SIG-M5 (cell line): Measurements from ENCODE around the gene TBXAS1.

Experiments used
- DNase-seq: peaks from one replicate; lab custom pipeline; 2025; lab: John Stamatoyannopoulos, UW

Gene TBXAS1

DNA sequence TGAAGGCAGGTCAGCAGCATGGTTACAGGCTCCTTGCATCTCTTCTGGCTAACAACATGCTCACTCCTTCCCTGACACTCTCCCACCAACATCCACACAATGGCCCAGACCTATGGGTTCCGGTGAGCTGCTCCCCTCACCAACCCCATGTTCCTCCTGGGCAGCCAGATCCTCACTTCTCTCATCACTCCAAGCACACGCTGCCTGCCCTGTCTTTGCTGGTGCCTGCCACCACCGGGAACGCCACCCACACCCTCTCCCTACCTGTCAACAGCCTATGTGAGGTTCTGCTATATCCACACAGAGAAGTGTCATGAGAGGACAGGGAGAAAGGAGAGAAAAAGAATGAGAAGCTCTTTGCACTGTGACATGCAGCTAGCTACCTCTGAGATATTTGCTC, 219.1 kb downstream of the TBXAS1 start:
- DNase-seq: no peak

DNA sequence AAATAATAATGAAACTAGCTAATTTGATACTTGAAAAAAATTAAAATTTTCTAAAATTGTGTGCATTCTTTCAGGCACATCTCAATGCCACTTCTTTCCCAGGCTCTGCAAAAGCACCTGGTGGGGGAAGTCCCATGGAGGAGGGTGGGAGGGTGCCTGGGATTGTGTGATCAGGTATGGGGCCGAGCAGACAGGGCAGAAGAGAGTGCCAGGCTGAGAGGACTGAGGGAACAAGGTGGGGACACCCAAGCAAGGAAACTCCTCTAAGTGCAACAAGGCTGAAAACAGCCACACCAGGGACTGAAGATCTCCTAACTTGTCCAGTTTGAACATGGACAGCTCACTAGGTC, 219.9 kb downstream of the TBXAS1 start:
- no peak for DNase-seq

DNA sequence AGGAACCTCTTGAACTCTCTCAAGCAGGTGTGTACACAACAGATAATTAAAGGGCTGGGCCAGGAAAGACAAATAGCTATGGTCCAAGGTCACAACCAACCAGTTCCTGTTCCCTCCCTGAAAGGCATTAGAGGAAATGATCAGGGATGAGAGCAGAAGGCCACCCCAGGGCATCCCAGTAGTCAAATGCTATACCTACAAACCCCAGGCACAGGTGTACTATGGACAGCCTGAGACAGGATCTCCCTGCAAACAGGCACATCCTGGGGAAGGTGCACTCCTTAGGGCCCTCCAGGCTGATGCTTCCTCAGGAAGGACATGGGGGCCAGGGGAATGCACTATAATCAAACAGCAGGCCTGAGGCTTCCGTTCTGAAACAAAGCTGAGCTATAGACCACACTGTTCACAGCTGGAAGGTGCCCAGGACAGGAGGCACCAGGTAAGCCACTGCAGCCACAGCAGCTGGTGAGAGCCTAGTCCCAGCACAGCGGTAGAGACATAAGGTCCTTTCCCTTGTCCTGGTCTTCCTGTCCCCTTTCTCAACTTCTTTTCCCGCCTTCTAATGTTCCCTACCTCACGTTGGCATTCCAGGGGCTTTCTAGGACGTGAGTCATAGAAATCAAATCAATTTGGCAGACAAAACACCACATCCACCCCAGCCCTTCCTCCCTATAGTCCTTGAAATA, 220.4 kb downstream of the TBXAS1 start:
- no peak for DNase-seq

DNA sequence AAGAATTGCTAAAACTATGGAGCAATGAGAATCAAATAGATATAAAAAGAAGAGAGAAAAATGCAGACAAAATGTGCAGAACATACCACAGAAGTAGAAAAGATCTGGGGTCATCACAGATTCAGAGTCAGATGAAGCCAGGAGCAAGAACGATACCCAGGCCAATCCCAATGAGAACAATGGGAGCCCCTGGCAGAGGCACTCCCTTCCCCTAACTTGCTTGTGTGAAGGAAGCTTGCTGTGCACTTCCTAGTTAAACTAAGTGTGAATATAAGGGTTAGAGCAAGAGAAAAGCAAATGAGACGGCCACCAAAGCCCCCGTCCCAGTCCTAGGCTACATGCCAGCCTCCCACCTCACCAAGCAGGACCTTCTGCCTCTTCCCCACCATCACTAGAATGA, 221.0 kb downstream of the TBXAS1 start:
- no peak for DNase-seq

DNA sequence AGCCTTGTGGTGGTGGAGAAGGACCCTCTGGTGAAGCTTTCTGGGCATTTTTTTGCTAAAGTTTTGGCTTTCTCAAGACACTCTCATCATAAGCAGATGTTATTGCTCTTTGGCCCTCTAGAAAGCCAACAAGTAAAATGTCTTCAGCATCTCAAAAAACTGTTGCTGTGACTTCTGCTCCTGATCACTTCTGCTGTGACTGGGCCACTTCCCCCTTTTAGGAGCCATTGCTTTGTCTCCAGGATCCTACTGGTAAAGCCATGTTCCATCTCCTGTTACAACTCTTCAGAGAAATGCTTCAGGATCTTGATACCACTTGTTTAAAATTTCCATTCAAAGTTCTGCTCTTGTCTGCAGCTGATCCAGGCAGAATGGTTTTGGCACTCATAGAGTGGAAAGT, 222.8 kb downstream of the TBXAS1 start:
- no peak for DNase-seq

DNA sequence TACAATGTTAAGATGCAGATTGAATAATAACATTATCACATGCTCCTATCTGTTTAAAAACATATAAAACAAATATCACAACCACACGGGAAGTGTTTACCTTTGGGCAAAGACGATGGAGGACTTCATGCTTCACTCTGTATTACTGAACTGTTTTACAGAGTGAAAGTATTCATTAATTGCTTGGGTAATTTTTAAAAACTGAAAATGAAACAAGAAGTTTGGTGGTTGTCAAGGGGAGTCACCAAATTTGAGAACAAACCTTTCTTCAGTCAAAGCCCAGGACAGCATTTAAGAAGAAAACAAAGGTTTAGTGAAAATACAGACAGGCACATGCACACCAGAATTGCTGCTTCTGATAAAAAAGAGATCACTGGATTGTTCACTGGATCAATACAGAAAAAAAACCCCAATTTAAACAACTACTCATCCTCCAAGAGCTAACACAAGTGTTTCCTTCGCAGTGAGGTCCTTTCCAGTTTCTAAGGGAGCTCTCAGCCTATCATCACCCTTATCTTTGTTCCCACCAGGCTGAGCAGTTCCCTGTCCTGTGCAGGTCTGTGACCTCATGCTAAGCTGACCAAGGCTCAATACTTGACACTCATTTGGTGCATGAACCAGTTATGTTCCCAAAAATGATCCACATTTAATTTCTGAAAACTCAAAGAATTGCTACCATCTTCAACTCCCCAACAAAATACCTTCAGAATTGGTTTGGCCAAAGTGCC, 224.9 kb downstream of the TBXAS1 start:
- DNase-seq: no peak

DNA sequence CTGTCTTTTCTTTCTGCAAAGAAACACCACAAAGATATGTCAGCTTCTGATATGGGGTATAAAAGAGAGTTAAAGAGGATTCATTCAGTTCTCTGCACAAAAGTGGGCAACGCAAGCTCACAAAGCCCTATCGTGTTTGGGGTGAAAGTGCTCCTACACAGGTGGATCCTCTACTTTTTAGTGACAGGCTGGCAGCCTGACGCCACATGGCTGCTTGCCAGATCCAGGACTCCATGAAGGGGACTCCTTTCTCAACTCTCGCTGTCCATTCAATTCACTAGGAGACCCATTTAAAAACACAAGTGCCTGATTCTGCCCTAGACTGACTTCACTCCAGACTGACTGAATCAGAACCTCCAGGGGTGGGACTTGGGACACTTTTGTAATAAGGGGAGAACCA, 225.7 kb downstream of the TBXAS1 start:
- DNase-seq: no peak

DNA sequence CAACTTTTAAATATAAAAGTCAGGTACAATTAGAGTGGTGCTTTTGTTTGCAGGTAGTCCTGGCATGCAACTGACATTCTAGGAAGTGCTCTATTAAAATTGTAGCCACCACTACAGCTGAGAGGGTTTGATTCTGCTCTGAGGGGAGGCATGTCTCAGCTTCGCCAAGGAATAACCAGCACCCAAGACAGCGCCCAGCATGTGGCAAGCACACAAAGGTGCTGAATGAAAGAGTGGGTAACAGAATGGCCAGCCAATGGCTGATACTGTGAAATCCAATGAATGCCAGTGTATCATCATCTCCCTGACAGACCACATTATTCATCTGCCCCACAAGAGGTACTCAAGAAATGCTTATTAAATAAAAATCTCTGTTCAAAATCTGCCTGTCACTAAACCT, 226.8 kb downstream of the TBXAS1 start:
- DNase-seq: no peak

DNA sequence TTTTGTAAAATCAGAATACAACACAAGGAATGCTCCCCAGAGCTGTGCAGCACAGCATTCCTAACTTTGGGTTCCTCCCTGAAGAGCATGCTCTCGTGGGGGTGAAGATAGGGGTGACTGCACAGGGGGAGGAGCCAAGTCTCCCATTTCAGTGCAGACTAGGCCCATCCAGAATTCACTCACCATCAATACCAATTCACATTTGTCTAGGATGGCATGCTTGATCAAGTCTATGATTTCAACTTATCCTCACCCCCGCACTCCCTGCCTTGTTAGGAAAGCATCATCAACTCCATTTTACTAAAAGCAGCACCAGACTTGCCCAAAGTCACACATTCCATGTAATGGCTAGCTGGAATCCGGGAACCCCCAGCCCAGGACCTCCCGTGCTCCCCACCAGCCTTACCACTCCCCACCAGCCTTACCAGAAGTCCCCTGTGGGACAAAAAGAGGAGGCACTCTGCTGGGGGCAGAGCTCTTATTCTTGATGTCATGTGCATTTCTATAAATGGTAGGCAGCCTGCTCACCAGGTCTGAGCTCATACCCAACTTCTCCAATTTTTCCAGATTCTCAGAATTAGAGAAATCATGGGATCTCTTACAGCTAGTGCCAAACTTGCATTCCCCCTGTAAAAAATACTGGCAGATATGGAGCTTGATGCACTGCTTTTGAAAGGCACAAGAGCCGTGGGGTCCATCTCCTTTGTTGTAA, 227.5 kb downstream of the TBXAS1 start:
- DNase-seq: no peak

DNA sequence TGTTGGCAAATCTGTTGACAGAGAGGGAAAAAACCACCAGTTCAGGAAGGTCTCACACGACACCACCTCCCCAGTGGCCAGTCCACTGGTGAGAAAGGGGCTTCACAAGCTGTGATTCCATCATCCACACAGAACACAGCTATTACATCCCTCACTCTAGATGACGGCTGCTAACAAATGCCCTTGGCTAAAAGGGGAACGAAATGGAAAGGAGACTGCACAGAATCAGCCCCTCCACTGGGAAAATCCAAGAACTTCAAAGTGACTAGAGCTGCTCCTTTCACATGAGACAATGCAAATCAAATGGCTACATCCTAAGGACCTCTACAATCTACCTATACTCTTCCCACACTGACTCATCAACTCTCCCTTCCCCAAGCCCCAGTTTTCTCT, 228.1 kb downstream of the TBXAS1 start:
- DNase-seq: no peak

DNA sequence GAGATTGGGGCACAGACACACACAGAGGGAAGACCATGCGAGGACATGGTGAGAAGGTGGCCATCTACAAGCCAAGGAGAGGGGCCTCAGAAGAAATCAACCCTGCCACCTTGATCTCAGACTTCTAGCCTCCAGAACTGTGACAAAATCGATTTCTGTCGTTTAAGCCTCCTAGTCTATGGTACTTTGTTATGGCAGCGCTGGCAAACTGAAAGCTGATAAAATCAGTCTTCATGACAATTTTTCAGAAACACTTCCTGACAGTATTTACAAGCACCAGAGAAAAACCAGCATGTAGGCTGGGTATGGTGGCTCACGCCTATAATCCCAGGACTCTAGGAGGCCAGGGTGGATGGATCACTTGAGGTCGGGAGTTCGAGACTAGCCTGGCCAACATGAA, 229.5 kb downstream of the TBXAS1 start:
- DNase-seq: no peak

DNA sequence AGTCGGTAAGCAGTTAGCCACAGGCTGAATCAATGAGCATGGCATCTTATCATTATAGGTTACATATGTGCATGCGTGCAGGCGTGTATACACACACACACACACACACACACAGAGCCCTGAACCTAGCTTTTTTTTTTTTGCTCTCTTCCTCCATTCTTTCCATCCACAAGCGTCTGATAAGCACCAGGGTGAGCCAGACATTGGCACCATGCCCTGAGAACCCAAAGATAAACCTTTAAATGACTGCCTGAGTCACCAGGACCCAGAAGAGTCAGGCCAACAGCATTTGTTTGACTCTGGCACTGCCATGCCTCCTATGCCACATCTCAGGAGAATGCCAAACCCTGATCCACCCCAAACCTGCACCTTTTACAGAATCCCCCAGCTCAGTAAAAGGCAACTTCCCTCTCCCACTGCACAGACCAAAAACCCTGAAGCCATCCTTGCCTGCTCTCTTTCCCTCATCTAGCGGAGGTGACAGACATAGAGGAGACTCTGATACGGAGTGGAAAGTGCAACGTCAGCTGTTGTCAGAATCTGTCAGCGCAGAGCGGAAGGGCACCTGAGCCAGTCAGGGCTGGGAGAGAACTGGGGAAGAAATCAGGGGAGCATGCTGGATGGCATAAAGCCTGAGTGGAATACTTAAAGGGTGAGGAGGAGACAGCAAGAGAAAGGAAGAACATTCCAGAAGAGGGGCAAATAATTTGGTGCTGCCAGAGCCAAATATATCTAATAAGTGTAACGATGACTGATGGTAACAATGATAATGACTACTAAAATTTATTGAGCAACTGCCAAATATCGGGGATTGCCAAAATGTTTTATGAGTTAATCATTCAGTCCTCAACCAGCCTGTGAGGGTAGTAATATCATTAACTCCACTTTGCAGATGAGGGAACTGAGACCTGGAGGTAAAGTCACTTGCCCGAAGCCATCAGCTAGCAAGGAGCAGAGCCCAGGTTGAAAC, 230.5 kb downstream of the TBXAS1 start:
- no peak for DNase-seq

DNA sequence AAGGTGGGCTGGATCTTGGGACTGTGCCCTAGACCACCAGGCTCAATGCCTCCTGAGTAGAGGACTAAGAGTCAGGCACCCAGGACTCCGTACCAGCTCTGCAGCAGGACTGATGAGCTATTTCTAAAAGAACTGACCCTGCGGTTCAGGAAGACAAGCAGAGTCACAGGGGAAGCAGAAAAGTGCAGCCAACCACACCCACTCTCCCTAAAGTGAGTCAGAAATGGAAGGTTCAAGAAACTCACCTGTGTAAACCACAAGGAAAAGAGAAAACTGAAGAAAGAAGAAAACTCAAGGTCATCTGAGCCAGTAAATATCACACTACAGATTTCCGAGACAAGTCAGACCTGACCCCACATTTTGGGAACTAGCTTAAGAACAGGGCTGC, 231.2 kb downstream of the TBXAS1 start:
- DNase-seq: no peak

DNA sequence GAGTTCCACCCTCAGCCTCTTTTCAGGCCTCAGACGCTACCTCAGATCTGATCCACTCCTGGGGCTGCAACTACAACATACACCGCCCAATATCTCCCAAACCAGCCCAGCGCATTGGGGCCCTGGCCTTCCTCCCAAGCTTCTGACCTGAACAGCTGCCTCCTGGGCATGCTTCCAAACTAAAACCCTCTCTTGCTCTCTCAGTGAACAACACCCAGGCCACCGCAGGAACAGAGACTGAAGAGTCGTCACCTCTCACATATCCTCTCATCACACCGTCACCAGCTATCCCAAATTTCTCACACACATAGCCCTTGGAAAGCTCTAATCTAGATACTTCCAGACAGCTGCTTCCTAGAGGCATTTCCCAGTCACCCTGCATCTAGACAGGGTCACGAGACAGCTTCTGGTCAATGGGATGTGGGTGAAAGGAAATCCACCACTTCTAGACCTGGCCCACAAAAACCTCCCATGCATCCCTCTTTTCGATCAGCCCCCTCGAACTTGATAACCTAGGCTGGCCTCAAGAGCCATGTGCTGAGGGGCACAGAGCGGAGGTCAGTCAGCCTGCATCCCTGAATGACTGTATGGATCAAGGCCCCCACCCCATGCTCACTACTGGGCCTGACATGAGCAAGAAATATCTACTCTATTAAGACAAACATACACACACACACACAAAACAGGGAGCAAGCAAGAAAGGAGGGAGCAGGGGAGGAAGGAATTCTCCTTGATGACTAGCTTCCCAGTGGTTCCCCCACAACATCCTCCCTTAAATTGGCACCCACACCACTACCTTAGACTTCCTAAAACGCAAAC, 231.9 kb downstream of the TBXAS1 start:
- no peak for DNase-seq

DNA sequence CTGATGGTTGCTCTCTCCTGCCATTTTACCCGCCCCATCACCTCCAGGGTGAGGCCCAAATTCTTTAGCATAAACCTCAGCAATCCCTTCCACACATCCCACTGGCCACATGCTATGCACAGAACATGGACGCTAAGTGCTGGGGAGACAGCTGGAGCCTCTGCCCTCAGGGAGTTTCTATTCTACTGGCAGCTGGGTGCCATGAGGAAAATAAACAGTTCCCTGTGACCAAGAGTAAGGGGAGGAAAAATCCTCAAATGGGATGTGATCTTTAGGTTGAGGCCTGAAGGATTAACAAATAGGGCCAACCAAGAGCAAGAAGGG, 232.5 kb downstream of the TBXAS1 start:
- DNase-seq: no peak

DNA sequence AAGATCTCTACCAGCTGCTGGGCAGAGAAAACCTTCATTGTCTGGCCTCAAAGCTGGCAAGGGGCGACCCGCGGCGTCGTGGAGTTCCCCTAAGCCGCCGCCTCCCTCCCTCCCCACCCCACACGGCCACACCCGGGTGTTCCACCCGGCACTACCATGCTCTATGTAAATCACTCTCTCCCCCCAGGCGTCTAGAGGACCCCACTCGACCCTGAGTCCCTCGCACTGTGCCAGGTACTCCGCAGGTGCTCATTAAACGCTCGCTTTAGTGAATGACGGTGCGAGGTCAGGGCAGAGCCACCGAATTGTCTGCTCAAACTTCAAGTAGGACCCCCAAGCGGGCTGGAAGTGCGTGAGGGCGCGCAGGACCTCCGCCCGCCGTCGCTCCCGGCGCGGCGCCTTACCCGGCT, 233.1 kb downstream of the TBXAS1 start:
- DNase-seq: no peak

DNA sequence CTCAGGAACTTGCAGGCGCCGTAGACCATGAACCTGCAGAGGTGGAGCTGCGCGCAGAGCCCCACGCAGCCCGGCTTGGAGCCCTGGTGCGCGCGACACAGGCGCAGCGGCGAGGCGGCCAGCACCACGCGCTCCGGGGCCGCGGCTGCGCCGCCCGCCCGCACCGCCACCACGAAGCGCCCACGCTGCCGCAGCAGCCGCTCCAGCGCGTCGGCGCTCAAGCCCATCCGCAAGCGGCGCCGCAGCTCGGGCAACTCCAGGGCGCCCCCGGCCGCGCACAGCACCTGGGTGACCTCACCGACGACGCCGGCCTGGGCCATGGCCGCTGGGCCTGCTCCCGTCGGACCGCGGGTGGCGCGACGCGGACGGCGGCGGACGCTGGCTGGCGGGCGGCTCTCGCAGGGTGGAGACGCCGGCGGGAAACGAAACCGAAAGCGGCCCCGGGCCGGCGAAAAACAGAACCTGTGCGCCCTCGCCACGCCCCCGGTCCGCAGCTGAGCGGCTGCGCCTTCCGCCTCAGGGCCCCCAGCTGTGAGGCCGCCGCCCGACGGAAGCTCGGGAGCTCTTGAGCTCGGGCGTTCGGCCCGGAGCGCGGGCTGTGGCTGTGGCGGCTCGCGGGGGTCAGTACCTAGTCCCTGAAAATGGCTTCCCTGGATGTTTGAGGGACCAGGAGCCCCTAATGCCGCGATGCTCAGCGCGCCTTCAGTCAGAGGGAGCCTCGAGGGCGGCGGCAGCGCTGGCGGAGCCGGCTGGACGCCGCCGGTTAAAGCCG, 233.7 kb downstream of the TBXAS1 start, which contains the start of gene PARP12:
TSS of gene PARP12 (minus strand) at position 424 of the 772 bp plus-strand sequence. CDS start at position 320, 104 bp downstream.
- DNase-seq: no peak

DNA sequence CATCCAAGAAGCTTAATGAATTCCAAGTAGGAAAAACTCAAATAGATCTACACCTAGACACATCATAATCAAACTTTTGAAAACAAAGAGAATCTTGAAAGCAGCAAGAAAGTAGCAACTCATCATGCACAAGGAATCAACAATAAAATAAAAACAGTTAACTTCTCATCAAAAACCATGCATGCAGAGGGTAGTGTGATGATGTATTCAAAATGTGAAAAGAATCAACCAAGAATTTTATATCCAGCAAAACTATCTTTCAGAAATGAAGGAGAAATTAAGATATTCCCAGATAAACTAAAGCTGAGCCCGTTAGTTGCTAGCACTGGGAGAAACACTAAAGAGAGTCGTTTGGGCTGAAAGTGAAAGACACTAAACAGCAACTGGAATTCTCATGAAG, 238.0 kb downstream of the TBXAS1 start:
- no peak for DNase-seq

DNA sequence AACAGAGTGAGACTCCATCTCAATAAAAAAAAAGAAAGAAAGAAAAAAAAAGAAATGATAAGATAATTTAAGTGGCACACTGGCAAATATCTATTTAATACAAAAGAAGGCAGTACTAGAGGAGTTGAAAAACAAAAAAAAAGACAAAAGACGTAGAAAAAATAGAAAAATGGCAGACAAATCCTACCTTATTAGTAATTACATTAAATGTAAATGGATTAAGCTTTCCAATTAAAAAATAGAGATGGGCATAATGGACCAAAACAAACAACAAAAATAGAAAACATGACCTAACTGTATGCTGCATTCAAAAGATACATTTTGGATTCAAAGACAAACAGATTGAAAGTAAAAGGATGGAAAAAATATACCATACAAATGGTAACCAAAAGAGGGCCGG, 239.0 kb downstream of the TBXAS1 start:
- no peak for DNase-seq

DNA sequence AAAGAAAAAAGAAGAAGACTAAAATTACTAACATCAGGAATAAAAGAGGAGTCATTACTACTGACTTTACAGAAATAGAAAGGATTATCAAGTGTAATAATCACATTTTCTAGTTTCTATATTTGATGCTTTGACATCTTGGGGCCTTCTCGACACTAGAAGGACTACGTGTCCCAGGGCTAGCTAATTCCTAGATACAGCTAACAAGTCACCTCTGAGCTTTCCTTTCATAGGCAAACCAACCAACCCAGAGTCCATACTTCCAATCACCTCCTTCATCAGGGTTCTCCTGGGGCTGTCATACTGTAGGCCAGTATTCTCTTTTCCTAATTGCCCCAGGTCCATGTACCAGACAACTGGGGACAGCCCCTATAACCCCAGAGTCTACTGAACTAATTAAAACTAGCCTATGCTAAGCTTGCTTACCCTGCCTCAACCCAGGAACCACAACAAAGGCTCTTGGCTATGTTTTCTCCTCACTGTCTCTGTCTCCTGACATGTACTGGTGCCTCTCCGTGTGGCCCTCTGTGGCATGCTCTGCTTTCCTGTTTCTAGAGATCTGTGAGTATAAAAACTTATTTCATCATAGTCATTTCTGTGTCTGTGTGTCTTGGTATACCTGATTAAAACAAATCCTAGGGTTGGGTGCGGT, 240.4 kb downstream of the TBXAS1 start:
- no peak for DNase-seq
